H9 (cell line): ENCODE measurements around the gene DNER. TPM values are rescaled to one million over a fixed set of nuclear protein-coding genes. Genes with fewer than 3 reads are reported as not detected.

ENCODE experiments used
- DNase-seq: peaks from one replicate; pipeline ENCODE4 v3.0.0-alpha.2; 2017
- H2AFZ ChIP-seq: one replicate; pipeline ENCODE4 v1.6.1; 2013; ENCODE audit warnings: mild to moderate bottlenecking, low read length, control low read depth, moderate library complexity
- H2AK5ac ChIP-seq: 2 replicates; pipeline ENCODE4 v1.6.1; 2013; ENCODE audit warnings: low read length, control low read depth, mixed read lengths; ENCODE audit not compliant: insufficient read length
- H2BK120ac ChIP-seq: one replicate; pipeline ENCODE4 v1.6.1; 2013; ENCODE audit warnings: low read depth, mild to moderate bottlenecking, low read length, control low read depth, inconsistent platforms; ENCODE audit not compliant: poor library complexity, severe bottlenecking
- H2BK12ac ChIP-seq: 2 replicates; pipeline ENCODE4 v1.6.1; 2013; ENCODE audit warnings: low read length, control low read depth, mixed read lengths, low read depth; ENCODE audit not compliant: insufficient read length
- H2BK15ac ChIP-seq: 2 replicates; pipeline ENCODE4 v1.6.1; 2013; ENCODE audit warnings: low read depth, low read length, control low read depth
- H2BK20ac ChIP-seq: one replicate; pipeline ENCODE4 v1.6.1; 2013; ENCODE audit warnings: low read depth, mild to moderate bottlenecking, low read length, control low read depth, inconsistent platforms; ENCODE audit not compliant: poor library complexity, severe bottlenecking
- H2BK5ac ChIP-seq: 2 replicates; pipeline ENCODE4 v1.6.1; 2013; ENCODE audit warnings: low read length, control low read depth, mixed read lengths; ENCODE audit not compliant: insufficient read length
- H3K14ac ChIP-seq: 2 replicates; pipeline ENCODE4 v1.6.1; 2013; ENCODE audit warnings: low read length, control low read depth; ENCODE audit not compliant: insufficient read depth
- H3K18ac ChIP-seq: 2 replicates; pipeline ENCODE4 v1.6.1; 2013; ENCODE audit warnings: low read depth, mild to moderate bottlenecking, mixed read lengths, low read length, control low read depth; ENCODE audit not compliant: insufficient read length
- H3K23ac ChIP-seq: 2 replicates; pipeline ENCODE4 v1.6.1; 2013; ENCODE audit warnings: low read length, control low read depth, mixed read lengths, low read depth; ENCODE audit not compliant: insufficient read length
- H3K23me2 ChIP-seq: 2 replicates; pipeline ENCODE4 v1.6.1; 2013; ENCODE audit warnings: low read depth, mild to moderate bottlenecking, mixed read lengths, low read length, control low read depth; ENCODE audit not compliant: insufficient read length, poor library complexity, severe bottlenecking
- H3K27ac ChIP-seq: 2 replicates; pipeline ENCODE4 v1.5.1; 2013; ENCODE audit warnings: low read length, control low read depth, mixed read lengths, low read depth; ENCODE audit not compliant: insufficient read length
- H3K27me3 ChIP-seq: 2 replicates; pipeline ENCODE4 v1.6.1; 2013; ENCODE audit warnings: low read length, control low read depth, inconsistent platforms; ENCODE audit not compliant: insufficient read depth
- H3K4ac ChIP-seq: 2 replicates; pipeline ENCODE4 v1.6.1; 2013; ENCODE audit warnings: low read depth, mild to moderate bottlenecking, control low read depth, inconsistent platforms, low read length, moderate library complexity
- H3K4me1 ChIP-seq: 2 replicates; pipeline ENCODE4 v1.6.1; 2013; ENCODE audit warnings: low read length, control low read depth, inconsistent platforms; ENCODE audit not compliant: insufficient read depth
- H3K4me2 ChIP-seq: 2 replicates; pipeline ENCODE4 v1.6.1; 2013; ENCODE audit warnings: low read length, control low read depth, mixed read lengths; ENCODE audit not compliant: insufficient read length, insufficient read depth
- H3K56ac ChIP-seq: 2 replicates; pipeline ENCODE4 v1.6.1; 2013; ENCODE audit warnings: low read depth, mild to moderate bottlenecking, mixed read lengths, low read length, control low read depth; ENCODE audit not compliant: insufficient read length
- H3K79me1 ChIP-seq: 2 replicates; pipeline ENCODE4 v1.6.1; 2013; ENCODE audit warnings: low read depth, mild to moderate bottlenecking, moderate library complexity, low read length, control low read depth, inconsistent platforms; ENCODE audit not compliant: insufficient read depth, poor library complexity, severe bottlenecking
- H3K79me2 ChIP-seq: 2 replicates; pipeline ENCODE4 v1.6.1; 2013; ENCODE audit warnings: low read length, control low read depth, inconsistent platforms; ENCODE audit not compliant: insufficient read depth
- H3K9ac ChIP-seq: 2 replicates; pipeline ENCODE4 v1.6.1; 2013; ENCODE audit warnings: low read length, control low read depth, mixed read lengths; ENCODE audit not compliant: insufficient read length; ENCODE audit errors: extremely low read depth
- H3K9me3 ChIP-seq: one replicate; pipeline ENCODE4 v1.6.1; 2013; ENCODE audit warnings: low read depth, low read length, inconsistent platforms; ENCODE audit not compliant: control insufficient read depth
- H3T11ph ChIP-seq: one replicate; pipeline ENCODE4 v1.6.1; 2013; ENCODE audit warnings: mild to moderate bottlenecking, low read length, control low read depth, inconsistent platforms
- H4K20me1 ChIP-seq: one replicate; pipeline ENCODE4 v1.6.1; 2013; ENCODE audit not compliant: control insufficient read depth, insufficient read length, insufficient read depth
- H4K5ac ChIP-seq: 2 replicates; pipeline ENCODE4 v1.6.1; 2013; ENCODE audit warnings: low read depth, mild to moderate bottlenecking, mixed read lengths, low read length, control low read depth; ENCODE audit not compliant: insufficient read length
- H4K8ac ChIP-seq: replicated peaks from 2 replicates; pipeline ENCODE4 v1.6.1; 2013; ENCODE audit warnings: low read length, control low read depth, mixed read lengths, low read depth; ENCODE audit not compliant: insufficient read length
- H4K91ac ChIP-seq: 2 replicates; pipeline ENCODE4 v1.6.1; 2013; ENCODE audit warnings: low read depth, mild to moderate bottlenecking, moderate library complexity, mixed read lengths, low read length, control low read depth; ENCODE audit not compliant: insufficient read length
- H3K27ac Mint-ChIP-seq, 3 experiments: 2 replicates in 2 of 3; 3 replicates in 1 of 3; pipeline ENCODE4 v1.8.0; 2020 to 2021; ENCODE audit warnings: mixed read lengths in 3 of 3, mild to moderate bottlenecking in 1 of 3, moderate library complexity in 1 of 3
- H3K27me3 Mint-ChIP-seq: 2 replicates; pipeline ENCODE4 v1.8.0; 2021; ENCODE audit warnings: low read depth, mild to moderate bottlenecking, moderate library complexity, mixed read lengths
- H3K36me3 Mint-ChIP-seq, 3 experiments: 2 replicates in 2 of 3; 3 replicates in 1 of 3; pipeline ENCODE4 v1.8.0; 2020 to 2021; ENCODE audit warnings: low read depth in 3 of 3, mixed read lengths in 3 of 3; ENCODE audit not compliant: insufficient read depth in 1 of 3
- H3K4me1 Mint-ChIP-seq, 2 experiments: 2 replicates each; pipeline ENCODE4 v1.8.0; 2020; ENCODE audit warnings: mixed read lengths in 2 of 2
- H3K4me3 Mint-ChIP-seq, 2 experiments: 2 replicates in 1 of 2; 3 replicates in 1 of 2; pipeline ENCODE4 v1.8.0; 2020 to 2021; ENCODE audit warnings: mild to moderate bottlenecking in 2 of 2, mixed read lengths in 2 of 2, moderate library complexity in 1 of 2
- H3K9me3 Mint-ChIP-seq, 2 experiments: 2 replicates in 1 of 2; 3 replicates in 1 of 2; pipeline ENCODE4 v1.8.0; 2020; ENCODE audit warnings: mild to moderate bottlenecking in 2 of 2, mixed read lengths in 2 of 2, moderate library complexity in 1 of 2
- WGBS: extraction: QIAGEN DNeasy Blood & Tissue Kit; methylation state at CpG from one replicate; pipeline ENCODE4 v1.1.7; 2013; ENCODE audit warnings: missing lambda C conversion rate, low lambda C conversion rate, mixed read lengths; ENCODE audit not compliant: insufficient read length; ENCODE audit errors: extremely low coverage; 5-methylcytosine and 5-hydroxymethylcytosine counted together
- total RNA-seq: library from RNA; stranded (reverse); gene quantifications from 2 replicates; pipeline ENCODE4 v1.2.1, GENCODE V29; 2021
- TF ChIP-seq, protein P1 (sequence below): fragments of 200-600 bp; sonication (generic); conservative IDR thresholded peaks from 3 replicates; pipeline ENCODE4 v1.8.0; 2021; ENCODE audit warnings: antibody characterized with exemption, mild to moderate bottlenecking

Gene DNER
- total RNA-seq, 1 experiment from 2014 or later = 1.0 TPM

DNA sequence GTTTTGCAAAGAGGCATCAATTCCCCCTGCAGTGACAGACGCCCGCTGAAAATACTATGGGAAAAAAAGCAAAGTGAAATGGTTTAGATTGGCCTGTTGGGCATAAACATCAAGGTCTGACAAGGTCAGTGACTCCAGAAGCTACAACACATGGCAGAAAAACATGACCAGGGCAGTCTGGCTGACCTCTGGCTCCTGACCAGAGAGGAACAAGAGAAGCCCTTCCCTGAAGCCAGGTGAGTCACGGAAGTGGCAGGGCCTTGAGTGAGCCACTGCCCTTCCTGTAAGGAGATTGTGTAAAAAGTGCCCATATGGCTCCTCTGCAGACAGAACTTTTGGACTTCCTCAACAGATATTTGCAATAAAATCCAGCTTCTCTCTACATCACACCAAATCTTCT is 72.0 kb downstream of the DNER start:
- no peak overlapping the region for H4K91ac ChIP-seq
- no peak overlapping the region for H3K14ac ChIP-seq
- no peaks in the 10 kb centered on the region for H4K20me1 ChIP-seq
- H2BK15ac ChIP-seq = no peak overlapping the region
- H2AK5ac ChIP-seq = no peak overlapping the region
- H3K9me3 ChIP-seq = no peaks in the 10 kb centered on the region
- H2BK12ac ChIP-seq = no peak overlapping the region
- no peak overlapping the region for H3K9ac ChIP-seq
- H2BK5ac ChIP-seq = no peak overlapping the region
- H3K23me2 ChIP-seq = no peaks in the 10 kb centered on the region
- H2BK20ac ChIP-seq = no peak overlapping the region
- no peak overlapping the region for H2BK120ac ChIP-seq
- H3K4ac ChIP-seq = no peak overlapping the region
- no peak overlapping the region for H3T11ph ChIP-seq
- H2AFZ ChIP-seq = no peak overlapping the region
- H4K5ac ChIP-seq = no peak overlapping the region
- Mint-ChIP-seq H3K27me3 (no peaks in the 10 kb centered on the region), H3K9me3 (no peaks in the 10 kb centered on the region), H3K4me1 (no peaks in the 10 kb centered on the region), H3K36me3 (no peaks in the 10 kb centered on the region), H3K4me3 (no peak overlapping the region), H3K27ac (no peak overlapping the region)
- H3K23ac ChIP-seq = no peak overlapping the region
- H3K56ac ChIP-seq = no peak overlapping the region
- no peak overlapping the region for H3K27ac ChIP-seq
- no peak overlapping the region for H3K4me2 ChIP-seq
- no peaks in the 10 kb centered on the region for H3K79me2 ChIP-seq
- DNase-seq = no peak
- H3K18ac ChIP-seq = no peak overlapping the region
- no peaks in the 10 kb centered on the region for H3K79me1 ChIP-seq
- no peak overlapping the region for H4K8ac ChIP-seq
- TF ChIP-seq, protein P1, sequence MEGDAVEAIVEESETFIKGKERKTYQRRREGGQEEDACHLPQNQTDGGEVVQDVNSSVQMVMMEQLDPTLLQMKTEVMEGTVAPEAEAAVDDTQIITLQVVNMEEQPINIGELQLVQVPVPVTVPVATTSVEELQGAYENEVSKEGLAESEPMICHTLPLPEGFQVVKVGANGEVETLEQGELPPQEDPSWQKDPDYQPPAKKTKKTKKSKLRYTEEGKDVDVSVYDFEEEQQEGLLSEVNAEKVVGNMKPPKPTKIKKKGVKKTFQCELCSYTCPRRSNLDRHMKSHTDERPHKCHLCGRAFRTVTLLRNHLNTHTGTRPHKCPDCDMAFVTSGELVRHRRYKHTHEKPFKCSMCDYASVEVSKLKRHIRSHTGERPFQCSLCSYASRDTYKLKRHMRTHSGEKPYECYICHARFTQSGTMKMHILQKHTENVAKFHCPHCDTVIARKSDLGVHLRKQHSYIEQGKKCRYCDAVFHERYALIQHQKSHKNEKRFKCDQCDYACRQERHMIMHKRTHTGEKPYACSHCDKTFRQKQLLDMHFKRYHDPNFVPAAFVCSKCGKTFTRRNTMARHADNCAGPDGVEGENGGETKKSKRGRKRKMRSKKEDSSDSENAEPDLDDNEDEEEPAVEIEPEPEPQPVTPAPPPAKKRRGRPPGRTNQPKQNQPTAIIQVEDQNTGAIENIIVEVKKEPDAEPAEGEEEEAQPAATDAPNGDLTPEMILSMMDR = no peak
- no peaks in the 10 kb centered on the region for H3K27me3 ChIP-seq
- no CpG with 5 or more reads among the region's 3 CpGs for WGBS
- H3K4me1 ChIP-seq = no peaks in the 10 kb centered on the region
